ENCODE data around the gene ZNF592. TPM values are rescaled to one million over a fixed set of nuclear protein-coding genes. Genes with fewer than 3 reads are reported as not detected.

The ZNF592 gene
- total and polyA plus RNA-seq, 2 of the 13 experiments (the other 11 are each of a cell fraction or from before 2014, with no cell fraction given), result 8.2 to 9.8 TPM

DNA sequence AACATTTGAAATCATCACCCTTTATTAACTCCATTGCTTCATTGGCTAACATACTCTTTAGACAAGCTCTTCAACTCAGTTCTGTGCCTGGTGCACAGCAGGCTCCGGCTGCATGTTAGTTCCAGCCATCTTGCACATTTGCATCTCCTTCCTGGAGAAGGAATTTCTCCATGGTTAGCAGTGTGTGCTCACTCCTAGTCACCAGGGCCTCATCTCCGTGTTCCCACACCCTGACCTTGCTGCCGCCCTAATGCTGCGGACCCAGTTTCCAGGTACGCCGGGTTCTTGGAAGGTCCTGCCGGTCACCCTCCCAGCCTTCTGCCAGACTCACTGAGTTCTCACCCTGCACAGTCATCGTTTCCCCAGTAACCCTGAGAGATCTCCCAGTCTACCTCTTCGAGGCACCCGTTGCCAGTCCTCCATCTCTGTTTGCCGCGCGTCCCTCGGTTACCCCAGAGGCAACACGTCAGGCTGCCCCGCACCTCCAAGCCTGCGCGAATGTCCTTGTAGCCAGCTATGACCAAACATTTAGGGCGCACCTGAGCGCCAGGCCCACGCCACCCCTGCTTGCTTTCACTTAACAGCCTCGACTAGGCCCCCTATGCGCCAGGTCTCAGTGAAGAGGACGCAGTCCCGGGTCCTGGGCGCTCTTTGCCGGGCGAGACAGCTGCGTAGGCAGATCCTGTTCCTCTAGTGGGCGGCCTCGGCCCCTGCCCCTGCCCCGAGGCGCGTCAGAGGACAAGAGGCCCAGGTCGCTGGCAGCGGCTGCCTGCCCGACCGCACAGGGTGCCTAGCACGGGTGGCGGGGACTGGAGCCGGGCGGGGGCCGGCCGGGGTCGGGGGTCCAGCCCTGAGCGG is 747 bp upstream of the ZNF592 start (continued):
- TF ChIP-seq SOX13 (IDR thresholded peaks at IDR 0.05) (no peak), SOX13 (CRISPR knock-in tag; conservative IDR thresholded peaks at IDR 0.05 in 1 of 2, IDR thresholded peaks at IDR 0.05 in 1 of 2) (no peak; a peak in 1 of 4 replicates), SIN3A (IDR thresholded peaks at IDR 0.05; ENCODE audit: borderline replicate concordance, low read depth, low read length) (peak; percentile 11; the same call in 1 of the 2 replicates), SMAD1 (CRISPR knock-in tag; IDR thresholded peaks at IDR 0.05; ENCODE audit: borderline replicate concordance, low read depth) (peak; percentile 83; the same call in 1 of the 2 replicates), ZNF766 (CRISPR knock-in tag; IDR thresholded peaks at IDR 0.05; ENCODE audit: borderline replicate concordance) (0 out of 2 replicates have a peak, but pooled peaks have one; percentile 36), ZBTB44 (CRISPR knock-in tag; IDR thresholded peaks at IDR 0.05) (no peak), ZNF552 (CRISPR knock-in tag; IDR thresholded peaks at IDR 0.05; ENCODE audit: borderline replicate concordance) (no peak), ZNF30 (CRISPR knock-in tag; IDR thresholded peaks at IDR 0.05) (no peak), RAD51 (IDR thresholded peaks at IDR 0.05; ENCODE audit: borderline replicate concordance) (no peak), RNF219 (CRISPR knock-in tag; IDR thresholded peaks at IDR 0.05) (no peak), ZNF460 (CRISPR knock-in tag; IDR thresholded peaks at IDR 0.05; ENCODE audit: borderline replicate concordance) (no peak), PHF21A (CRISPR knock-in tag; IDR thresholded peaks at IDR 0.05) (peak; percentile 51), KLF11 (CRISPR knock-in tag; IDR thresholded peaks at IDR 0.05) (no peak), HNRNPK (IDR thresholded peaks at IDR 0.05; ENCODE audit: low read depth, low read length, poor library complexity, severe bottlenecking) (no peak), ZMAT3 (CRISPR knock-in tag; conservative IDR thresholded peaks at IDR 0.05) (no peak), ZNF253 (CRISPR knock-in tag; IDR thresholded peaks at IDR 0.05; ENCODE audit: borderline replicate concordance) (no peak), ZNF879 (CRISPR knock-in tag; IDR thresholded peaks at IDR 0.05) (no peak), EP300 (IDR thresholded peaks at IDR 0.05; ENCODE audit: low read depth in 2 of 2, low read length in 2 of 2) (no peak), EP300 (CRISPR knock-in tag; IDR thresholded peaks at IDR 0.05; ENCODE audit: borderline replicate concordance) (no peak), KMT2A (CRISPR knock-in tag; IDR thresholded peaks at IDR 0.05) (peak; percentile 70; the same call in 1 of the 2 replicates), ZNF615 (CRISPR knock-in tag; IDR thresholded peaks at IDR 0.05; ENCODE audit: borderline replicate concordance) (no peak), HOXA5 (CRISPR knock-in tag; IDR thresholded peaks at IDR 0.05) (no peak), MAZ (IDR thresholded peaks at IDR 0.05; ENCODE audit: borderline replicate concordance, low read depth, low read length) (no peak), MAZ (CRISPR knock-in tag; IDR thresholded peaks at IDR 0.05; ENCODE audit: low read depth) (peak; percentile 25; the same call in 1 of the 2 replicates), TRIM22 (IDR thresholded peaks at IDR 0.05) (no peak)
